ENCODE results near the gene LYPD3.

Gene LYPD3

DNA sequence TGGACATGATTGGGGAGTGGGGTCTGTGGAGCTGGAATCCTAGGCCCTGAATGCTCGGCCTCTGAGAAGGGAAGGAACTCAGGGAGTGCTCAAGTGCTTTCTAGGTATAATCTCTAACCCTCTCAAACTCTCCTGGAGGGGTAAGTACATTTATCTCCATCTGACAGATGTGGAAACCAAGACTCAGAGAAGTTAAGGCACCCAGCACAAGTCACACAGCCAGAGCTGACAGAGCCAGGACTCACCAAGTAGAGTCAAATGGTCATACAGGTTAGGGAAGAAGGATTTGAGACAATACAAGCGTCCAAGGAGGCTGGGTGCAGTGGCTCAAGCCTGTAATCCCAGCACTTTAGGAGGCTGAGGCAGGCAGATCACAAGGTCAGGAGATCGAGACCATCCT is 12.9 kb upstream of the LYPD3 start:
- TF ChIP-seq, protein P1, sequence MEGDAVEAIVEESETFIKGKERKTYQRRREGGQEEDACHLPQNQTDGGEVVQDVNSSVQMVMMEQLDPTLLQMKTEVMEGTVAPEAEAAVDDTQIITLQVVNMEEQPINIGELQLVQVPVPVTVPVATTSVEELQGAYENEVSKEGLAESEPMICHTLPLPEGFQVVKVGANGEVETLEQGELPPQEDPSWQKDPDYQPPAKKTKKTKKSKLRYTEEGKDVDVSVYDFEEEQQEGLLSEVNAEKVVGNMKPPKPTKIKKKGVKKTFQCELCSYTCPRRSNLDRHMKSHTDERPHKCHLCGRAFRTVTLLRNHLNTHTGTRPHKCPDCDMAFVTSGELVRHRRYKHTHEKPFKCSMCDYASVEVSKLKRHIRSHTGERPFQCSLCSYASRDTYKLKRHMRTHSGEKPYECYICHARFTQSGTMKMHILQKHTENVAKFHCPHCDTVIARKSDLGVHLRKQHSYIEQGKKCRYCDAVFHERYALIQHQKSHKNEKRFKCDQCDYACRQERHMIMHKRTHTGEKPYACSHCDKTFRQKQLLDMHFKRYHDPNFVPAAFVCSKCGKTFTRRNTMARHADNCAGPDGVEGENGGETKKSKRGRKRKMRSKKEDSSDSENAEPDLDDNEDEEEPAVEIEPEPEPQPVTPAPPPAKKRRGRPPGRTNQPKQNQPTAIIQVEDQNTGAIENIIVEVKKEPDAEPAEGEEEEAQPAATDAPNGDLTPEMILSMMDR (IDR thresholded peaks at IDR 0.05; ENCODE audit: insufficient read depth, missing control alignments) = no peak
- FAIRE-seq = no peak
- no peak for DNase-seq (ENCODE audit: insufficient read length, low spot score)

DNA sequence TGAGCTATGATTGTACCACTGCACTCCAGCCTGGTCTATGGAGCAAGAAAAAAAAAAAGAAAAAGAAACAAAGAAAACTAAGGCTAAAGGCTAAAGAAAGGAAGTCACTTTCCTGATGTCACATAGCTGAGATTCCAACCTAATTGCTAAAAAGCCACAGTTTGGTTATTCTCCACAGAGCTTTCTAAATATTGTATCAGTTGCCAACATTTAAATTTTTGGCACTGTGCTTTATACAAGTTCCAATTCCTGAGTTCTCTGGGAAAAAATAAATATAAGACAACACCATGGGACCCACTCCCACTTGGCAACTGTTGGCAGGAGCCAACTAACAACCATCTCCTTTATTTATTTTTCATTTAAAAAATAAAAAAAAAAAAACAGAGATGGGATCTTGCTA is 11.2 kb upstream of the LYPD3 start:
- TF ChIP-seq, protein P1 (IDR thresholded peaks at IDR 0.05; ENCODE audit: insufficient read depth, missing control alignments) = no peak
- no peak for DNase-seq (ENCODE audit: insufficient read length, low spot score)
- FAIRE-seq = no peak

DNA sequence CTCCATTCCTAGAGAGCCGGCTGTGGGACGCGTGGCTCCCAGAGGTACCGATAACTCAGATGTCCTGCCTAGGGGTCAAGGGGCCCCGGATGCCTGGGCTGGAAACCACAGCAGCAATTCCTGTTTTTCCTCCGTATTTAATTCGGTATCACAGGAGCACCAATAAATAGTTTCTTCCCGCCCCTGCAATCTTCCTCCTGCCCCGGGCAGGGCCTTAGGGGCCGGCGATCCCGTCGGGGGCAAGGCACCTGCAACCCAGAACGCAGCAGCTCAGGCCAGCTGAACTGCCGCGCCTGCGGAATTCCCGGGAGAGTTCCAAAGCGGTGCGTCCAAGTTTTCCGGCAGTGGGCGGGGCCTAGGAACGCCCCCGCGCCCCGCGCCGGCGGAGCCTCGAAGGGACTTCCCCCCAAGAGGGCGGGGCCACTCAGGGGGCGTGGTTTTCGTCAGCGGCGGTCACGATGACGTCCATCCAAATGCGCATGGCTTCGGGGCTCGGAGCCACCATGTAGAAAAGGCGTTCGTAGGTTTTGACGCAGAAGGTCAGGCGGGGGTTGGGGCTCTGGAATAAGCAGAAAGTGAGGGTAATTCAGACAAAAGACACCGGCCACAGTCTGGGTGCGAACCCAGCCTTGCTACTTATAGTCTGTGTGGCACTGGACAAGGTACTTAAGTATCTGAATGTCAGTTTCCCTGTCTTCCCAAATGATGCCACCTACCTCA is 9.7 kb upstream of the LYPD3 start:
- FAIRE-seq (no peak), DNase-seq (ENCODE audit: insufficient read length, low spot score) (peak; percentile 90)
- TF ChIP-seq, protein P1 (IDR thresholded peaks at IDR 0.05; ENCODE audit: insufficient read depth, missing control alignments) = no peak

DNA sequence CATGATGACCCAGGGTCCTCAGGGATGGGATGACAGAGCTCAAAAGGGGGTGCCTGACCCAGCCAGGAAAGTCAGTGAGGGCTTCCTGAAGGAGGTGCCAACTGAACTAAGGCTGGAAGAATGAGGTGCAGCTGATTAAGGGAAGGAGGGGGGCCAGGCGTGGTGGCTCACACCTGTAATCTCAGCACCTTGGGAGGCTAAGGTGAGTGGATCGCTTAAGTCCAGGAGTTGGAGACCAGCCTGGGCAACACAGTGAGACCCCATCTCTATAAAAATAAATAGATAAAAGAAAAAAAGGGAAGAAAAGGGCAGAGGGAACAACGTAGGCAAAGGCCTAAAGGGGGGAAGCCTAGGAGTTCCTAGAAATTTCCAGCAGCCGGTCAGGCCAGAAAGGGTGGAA is 9.1 kb upstream of the LYPD3 start:
- TF ChIP-seq, protein P1 (IDR thresholded peaks at IDR 0.05; ENCODE audit: insufficient read depth, missing control alignments) = no peak
- DNase-seq (ENCODE audit: insufficient read length, low spot score) (no peak), FAIRE-seq (no peak)

DNA sequence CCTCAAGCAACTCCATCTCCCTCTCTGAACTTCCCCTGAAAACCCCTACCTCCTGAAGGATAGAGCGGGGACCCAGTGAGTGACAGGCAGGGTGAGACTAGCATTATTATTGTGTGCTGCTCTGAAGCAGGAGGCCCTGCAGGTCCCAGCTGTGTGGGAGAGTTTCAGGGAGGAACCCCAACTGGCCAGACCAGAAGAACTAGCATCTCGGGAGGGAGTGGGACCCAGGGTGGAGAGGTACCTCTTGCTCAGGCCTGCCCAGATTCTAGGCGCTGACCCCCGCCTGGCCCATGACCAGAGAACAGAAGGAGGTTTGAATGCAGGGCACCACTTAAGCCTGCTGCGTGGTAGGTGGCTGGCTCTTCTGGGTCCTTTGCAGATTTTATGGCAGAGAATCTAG is 5.7 kb upstream of the LYPD3 start:
- TF ChIP-seq, protein P1 (IDR thresholded peaks at IDR 0.05; ENCODE audit: insufficient read depth, missing control alignments) = no peak
- no peak for FAIRE-seq
- DNase-seq (ENCODE audit: insufficient read length, low spot score) = no peak

DNA sequence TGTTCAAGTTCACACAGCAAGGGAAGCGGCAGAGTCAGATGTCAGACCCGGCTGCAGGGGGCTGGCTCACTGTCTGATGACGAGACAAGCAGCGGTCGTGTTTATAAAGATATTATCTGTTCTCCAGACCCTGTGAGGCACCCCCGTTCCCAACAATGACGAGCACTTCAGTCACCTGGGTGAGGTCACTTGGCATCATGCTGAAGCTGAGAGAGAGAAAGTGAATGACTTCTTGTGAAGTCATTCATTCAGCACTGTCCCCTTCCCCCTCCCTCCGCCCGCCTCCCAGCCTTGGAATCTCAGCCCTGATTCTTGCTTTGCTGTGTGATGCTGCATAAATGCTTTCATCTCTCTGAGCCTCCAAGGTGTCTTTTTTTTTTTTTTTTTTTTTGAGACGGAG is 4.9 kb upstream of the LYPD3 start:
- TF ChIP-seq, protein P1 (IDR thresholded peaks at IDR 0.05; ENCODE audit: insufficient read depth, missing control alignments) = no peak
- no peak for DNase-seq (ENCODE audit: insufficient read length, low spot score)
- no peak for FAIRE-seq

DNA sequence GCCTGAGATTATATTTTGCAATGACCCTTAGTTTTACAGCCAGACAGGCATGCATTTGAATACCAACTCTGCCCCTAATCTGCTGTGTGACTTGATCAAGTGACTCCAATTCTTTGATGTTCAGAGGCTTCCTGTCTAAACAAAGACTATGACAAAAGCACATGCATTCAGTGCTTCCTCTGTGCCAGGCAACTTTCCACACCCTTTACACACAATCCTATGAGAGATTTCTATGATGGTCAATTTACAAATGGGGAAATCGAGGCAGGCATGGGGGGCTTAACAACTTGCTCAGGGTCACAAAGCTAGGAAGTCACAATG is 3.7 kb upstream of the LYPD3 start:
- TF ChIP-seq, protein P1 (IDR thresholded peaks at IDR 0.05; ENCODE audit: insufficient read depth, missing control alignments) = no peak
- DNase-seq (ENCODE audit: insufficient read length, low spot score) = no peak
- no peak for FAIRE-seq
